ENCODE results near the gene SLC4A5.

DNA sequence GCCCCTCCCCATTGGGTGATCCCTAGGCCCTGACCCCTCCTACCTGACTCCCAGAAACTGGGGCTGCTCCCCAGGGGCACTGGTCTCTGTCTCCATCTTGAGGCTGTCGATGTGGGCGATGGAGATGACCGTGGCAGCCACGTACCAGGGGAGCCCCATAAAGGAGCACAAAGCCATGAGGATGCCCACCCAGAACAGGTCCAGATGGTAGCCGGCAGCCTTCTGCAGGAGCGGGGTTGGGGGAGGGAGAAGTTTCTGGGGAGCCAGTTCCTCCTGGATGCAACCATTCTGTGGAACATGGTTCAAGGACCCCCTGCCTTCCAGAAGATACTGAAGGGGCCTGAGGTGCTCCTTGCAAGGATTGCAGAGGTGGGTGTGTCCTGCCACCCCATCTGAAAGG, 110.8 kb downstream of the SLC4A5 start:
- no peak for TF ChIP-seq SCRT2 (tag by site-specific recombination; IDR thresholded peaks at IDR 0.05)
- no peak for TF ChIP-seq ZIC2 (tag by site-specific recombination; IDR thresholded peaks at IDR 0.05)
- TF ChIP-seq SP7 (tag by site-specific recombination; IDR thresholded peaks at IDR 0.05): no peak
- TF ChIP-seq, protein P1, sequence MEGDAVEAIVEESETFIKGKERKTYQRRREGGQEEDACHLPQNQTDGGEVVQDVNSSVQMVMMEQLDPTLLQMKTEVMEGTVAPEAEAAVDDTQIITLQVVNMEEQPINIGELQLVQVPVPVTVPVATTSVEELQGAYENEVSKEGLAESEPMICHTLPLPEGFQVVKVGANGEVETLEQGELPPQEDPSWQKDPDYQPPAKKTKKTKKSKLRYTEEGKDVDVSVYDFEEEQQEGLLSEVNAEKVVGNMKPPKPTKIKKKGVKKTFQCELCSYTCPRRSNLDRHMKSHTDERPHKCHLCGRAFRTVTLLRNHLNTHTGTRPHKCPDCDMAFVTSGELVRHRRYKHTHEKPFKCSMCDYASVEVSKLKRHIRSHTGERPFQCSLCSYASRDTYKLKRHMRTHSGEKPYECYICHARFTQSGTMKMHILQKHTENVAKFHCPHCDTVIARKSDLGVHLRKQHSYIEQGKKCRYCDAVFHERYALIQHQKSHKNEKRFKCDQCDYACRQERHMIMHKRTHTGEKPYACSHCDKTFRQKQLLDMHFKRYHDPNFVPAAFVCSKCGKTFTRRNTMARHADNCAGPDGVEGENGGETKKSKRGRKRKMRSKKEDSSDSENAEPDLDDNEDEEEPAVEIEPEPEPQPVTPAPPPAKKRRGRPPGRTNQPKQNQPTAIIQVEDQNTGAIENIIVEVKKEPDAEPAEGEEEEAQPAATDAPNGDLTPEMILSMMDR (tag by site-specific recombination; IDR thresholded peaks at IDR 0.05): no peak
- TF ChIP-seq, protein P2, sequence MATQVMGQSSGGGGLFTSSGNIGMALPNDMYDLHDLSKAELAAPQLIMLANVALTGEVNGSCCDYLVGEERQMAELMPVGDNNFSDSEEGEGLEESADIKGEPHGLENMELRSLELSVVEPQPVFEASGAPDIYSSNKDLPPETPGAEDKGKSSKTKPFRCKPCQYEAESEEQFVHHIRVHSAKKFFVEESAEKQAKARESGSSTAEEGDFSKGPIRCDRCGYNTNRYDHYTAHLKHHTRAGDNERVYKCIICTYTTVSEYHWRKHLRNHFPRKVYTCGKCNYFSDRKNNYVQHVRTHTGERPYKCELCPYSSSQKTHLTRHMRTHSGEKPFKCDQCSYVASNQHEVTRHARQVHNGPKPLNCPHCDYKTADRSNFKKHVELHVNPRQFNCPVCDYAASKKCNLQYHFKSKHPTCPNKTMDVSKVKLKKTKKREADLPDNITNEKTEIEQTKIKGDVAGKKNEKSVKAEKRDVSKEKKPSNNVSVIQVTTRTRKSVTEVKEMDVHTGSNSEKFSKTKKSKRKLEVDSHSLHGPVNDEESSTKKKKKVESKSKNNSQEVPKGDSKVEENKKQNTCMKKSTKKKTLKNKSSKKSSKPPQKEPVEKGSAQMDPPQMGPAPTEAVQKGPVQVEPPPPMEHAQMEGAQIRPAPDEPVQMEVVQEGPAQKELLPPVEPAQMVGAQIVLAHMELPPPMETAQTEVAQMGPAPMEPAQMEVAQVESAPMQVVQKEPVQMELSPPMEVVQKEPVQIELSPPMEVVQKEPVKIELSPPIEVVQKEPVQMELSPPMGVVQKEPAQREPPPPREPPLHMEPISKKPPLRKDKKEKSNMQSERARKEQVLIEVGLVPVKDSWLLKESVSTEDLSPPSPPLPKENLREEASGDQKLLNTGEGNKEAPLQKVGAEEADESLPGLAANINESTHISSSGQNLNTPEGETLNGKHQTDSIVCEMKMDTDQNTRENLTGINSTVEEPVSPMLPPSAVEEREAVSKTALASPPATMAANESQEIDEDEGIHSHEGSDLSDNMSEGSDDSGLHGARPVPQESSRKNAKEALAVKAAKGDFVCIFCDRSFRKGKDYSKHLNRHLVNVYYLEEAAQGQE (tag by site-specific recombination; IDR thresholded peaks at IDR 0.05): no peak

Data from HEK293 (cell line).